IMR-90 (cell line): ENCODE results near the gene COG8. TPM values are rescaled to one million over a fixed set of nuclear protein-coding genes. Genes with fewer than 3 reads are reported as not detected.

Experiments
- ATAC-seq: fragments of 200-7000 bp; cut with Tn5 transposase; 2 replicates; pipeline ENCODE4 v1.9.1; 2020; ENCODE audit warnings: low read depth, mild to moderate bottlenecking, moderate library complexity
- BruUV-seq: library from RNA; stranded (reverse); fragments of 400-500 nt; replicated peaks from 2 replicates; lab custom pipeline; 2021; lab: Mats Ljungman, UMichigan
- CTCF ChIA-PET: fragments of 300-600 bp; formaldehyde crosslinking; extraction: SDS; loops from one replicate; lab custom pipeline; 2021; ENCODE audit warnings: antibody characterized with exemption; lab: Yijun Ruan, JAX
- POLR2A ChIA-PET: fragments of 300-600 bp; sonication (Branson Sonifier 250); formaldehyde crosslinking; loops from one replicate; lab custom pipeline; 2022; ENCODE audit warnings: antibody characterized with exemption; ENCODE audit not compliant: unreplicated experiment; lab: Charles Lee
- DNase-seq: peaks from one replicate; pipeline ENCODE4 v3.0.0; 2013
- H2AFZ ChIP-seq: replicated peaks from 2 replicates; pipeline ENCODE3; 2013; ENCODE audit warnings: low read length, mild to moderate bottlenecking; ENCODE audit not compliant: poor library complexity
- H2AK5ac ChIP-seq: 2 replicates; pipeline ENCODE4 v1.6.1; 2013; ENCODE audit warnings: low read depth, low read length, inconsistent platforms
- H2AK9ac ChIP-seq: replicated peaks from 2 replicates; pipeline ENCODE3; 2013; ENCODE audit warnings: mild to moderate bottlenecking, low read depth, low read length, moderate library complexity; ENCODE audit not compliant: poor library complexity
- H2BK120ac ChIP-seq: 2 replicates; pipeline ENCODE4 v1.6.1; 2013; ENCODE audit warnings: low read depth, low read length, inconsistent platforms
- H2BK15ac ChIP-seq: 3 replicates; pipeline ENCODE4 v1.6.1; 2013; ENCODE audit warnings: low read depth, low read length, inconsistent platforms
- H2BK20ac ChIP-seq: 2 replicates; pipeline ENCODE4 v1.6.1; 2013; ENCODE audit warnings: low read depth, mild to moderate bottlenecking, inconsistent platforms, low read length, moderate library complexity
- H2BK5ac ChIP-seq: 2 replicates; pipeline ENCODE4 v1.6.1; 2013; ENCODE audit warnings: mild to moderate bottlenecking, low read depth, low read length, inconsistent platforms; ENCODE audit not compliant: poor library complexity, severe bottlenecking
- H3K14ac ChIP-seq: replicated peaks from 2 replicates; pipeline ENCODE4 v1.6.1; 2013; ENCODE audit warnings: low read depth, low read length, inconsistent platforms
- H3K18ac ChIP-seq: 2 replicates; pipeline ENCODE4 v1.6.1; 2013; ENCODE audit warnings: low read depth, low read length, control low read depth
- H3K23ac ChIP-seq: 2 replicates; pipeline ENCODE4 v1.6.1; 2013; ENCODE audit warnings: low read depth, low read length, inconsistent platforms
- H3K27ac ChIP-seq: 2 replicates; pipeline ENCODE4 v1.5.1; 2013; ENCODE audit warnings: mild to moderate bottlenecking, control low read depth, low read length; ENCODE audit not compliant: insufficient read depth
- H3K27me3 ChIP-seq: 2 replicates; pipeline ENCODE4 v1.6.1; 2013; ENCODE audit warnings: low read length; ENCODE audit not compliant: control insufficient read depth, insufficient read depth
- H3K36me3 ChIP-seq: 2 replicates; pipeline ENCODE4 v1.6.1; 2013; ENCODE audit warnings: low read length, mixed read lengths; ENCODE audit not compliant: control insufficient read depth, insufficient read depth
- H3K4ac ChIP-seq: 2 replicates; pipeline ENCODE4 v1.6.1; 2013; ENCODE audit warnings: low read depth, low read length, inconsistent platforms
- H3K4me1 ChIP-seq: 2 replicates; pipeline ENCODE4 v1.6.1; 2013; ENCODE audit warnings: low read length, mixed read lengths; ENCODE audit not compliant: control insufficient read depth, insufficient read depth
- H3K4me2 ChIP-seq: 2 replicates; pipeline ENCODE4 v1.6.1; 2013; ENCODE audit warnings: low read depth, mild to moderate bottlenecking, control low read depth, low read length, moderate library complexity
- H3K4me3 ChIP-seq: 2 replicates; pipeline ENCODE4 v1.5.1; 2013; ENCODE audit warnings: low read depth, mild to moderate bottlenecking, control low read depth, low read length, moderate library complexity; ENCODE audit not compliant: insufficient read depth
- H3K56ac ChIP-seq: 2 replicates; pipeline ENCODE4 v1.6.1; 2013; ENCODE audit warnings: low read length, inconsistent platforms; ENCODE audit not compliant: insufficient read depth; ENCODE audit errors: extremely low read depth
- H3K79me1 ChIP-seq, 2 experiments: 2 replicates each; pipeline ENCODE4 v1.6.1; 2013; ENCODE audit warnings: low read length in 2 of 2, inconsistent platforms in 1 of 2, low read depth in 1 of 2
- H3K9ac ChIP-seq: 2 replicates; pipeline ENCODE4 v1.6.1; 2013; ENCODE audit warnings: low read depth, low read length, control low read depth
- H3K9me1 ChIP-seq: 2 replicates; pipeline ENCODE4 v1.6.1; 2013; ENCODE audit warnings: low read length, inconsistent platforms; ENCODE audit not compliant: insufficient read depth
- H3K9me3 ChIP-seq: 2 replicates; pipeline ENCODE4 v1.6.1; 2013; ENCODE audit warnings: low read length; ENCODE audit not compliant: control insufficient read depth, insufficient read depth
- H4K20me1 ChIP-seq: 2 replicates; pipeline ENCODE4 v1.6.1; 2013; ENCODE audit warnings: low read length, inconsistent platforms; ENCODE audit not compliant: insufficient read depth
- H4K5ac ChIP-seq: 2 replicates; pipeline ENCODE4 v1.6.1; 2013; ENCODE audit warnings: mild to moderate bottlenecking, low read depth, low read length, control low read depth
- H4K8ac ChIP-seq, 2 experiments: 2 replicates each; pipeline ENCODE4 v1.6.1; 2013; ENCODE audit warnings: low read depth in 2 of 2, low read length in 2 of 2, control low read depth in 1 of 2, inconsistent platforms in 1 of 2
- H4K91ac ChIP-seq: 2 replicates; pipeline ENCODE4 v1.6.1; 2013; ENCODE audit warnings: low read depth, low read length, inconsistent platforms; ENCODE audit not compliant: insufficient read depth
- ELK1 ChIP-seq: fragments of 150-350 bp; IDR thresholded peaks from 2 replicates; pipeline ENCODE4 v1.6.1; 2016; ENCODE audit warnings: low read depth, mild to moderate bottlenecking, low read length, moderate library complexity, borderline replicate concordance
- FOS ChIP-seq: fragments of 150-350 bp; IDR thresholded peaks from 2 replicates; pipeline ENCODE4 v1.6.1; 2016; ENCODE audit warnings: low read depth, low read length
- NFE2L2 ChIP-seq: fragments of 150-350 bp; IDR thresholded peaks from 2 replicates; pipeline ENCODE4 v1.6.1; 2016; ENCODE audit warnings: low read depth, mild to moderate bottlenecking, low read length
- RCOR1 ChIP-seq: IDR thresholded peaks from 2 replicates; pipeline ENCODE4 v1.6.1; 2012; ENCODE audit warnings: mild to moderate bottlenecking, low read length, improper control_type of control experiment; ENCODE audit not compliant: insufficient replicate concordance
- WGBS, 2 experiments: methylation state at CpG; one replicate each; pipeline versions ENCODE4 v1.1.5 to v1.1.7; 2013; ENCODE audit warnings: missing lambda C conversion rate in 2 of 2; ENCODE audit not compliant: insufficient read length in 1 of 2; ENCODE audit errors: extremely low coverage in 2 of 2; 5-methylcytosine and 5-hydroxymethylcytosine counted together
- dilution Hi-C: fragments of 300-500 bp; cut with HindIII; formaldehyde crosslinking; loops from one replicate; pipeline ENCODE4 v1.14.3; 2018; ENCODE audit warnings: low sequenced_read_pairs; ENCODE audit not compliant: unreplicated experiment
- in situ Hi-C: fragments of 300-500 bp; cut with MboI; formaldehyde crosslinking; loops from 3 replicates; pipeline ENCODE4 v1.14.3; 2019; ENCODE audit warnings: low sequenced_read_pairs, inconsistent platforms, mixed read lengths
- intact Hi-C: fragments of 100-400 bp; cut with micrococcal nuclease; formaldehyde crosslinking; loops from 2 replicates; pipeline ENCODE4 v1.10.0; 2022
- polyA plus RNA-seq, 3 experiments: library from polyadenylated mRNA; depleted of rRNA; stranded (reverse); fragments of >200 nt; gene quantifications; 2 replicates each; pipeline ENCODE4 v1.2.3, GENCODE V29; 2012; ENCODE audit warnings: low replicate concordance in 1 of 3
- total RNA-seq: library from RNA; depleted of rRNA; stranded (reverse); fragments of >200 nt; gene quantifications from 2 replicates; pipeline ENCODE4 v1.2.3, GENCODE V29; 2012

COG8 gene
- total and polyA plus RNA-seq, 2 of the 4 experiments (the other 2 are of a cell fraction) = 23.4 to 26.2 TPM

- ChIA-PET CTCF (interaction anchor here (1.3 kb wide), 1 partner anchor 12 kb away, joined by 3 read pairs; no protein-coding TSS in a partner anchor), POLR2A (interaction anchor here (0.6 to 1.1 kb wide), 2 partner anchors 40 to 182 kb away, joined by 3 to 4 read pairs; no protein-coding TSS in a partner anchor)
- no peak for ATAC-seq
- Histone ChIP-seq H2AK5ac (no peak overlapping the region), H4K5ac (peak overlapping the region; percentile 56), H2AK9ac (no peak overlapping the region), H3K79me1 (peaks cover 18 to 31% of the 10 kb centered on the region in 2 experiments), H4K8ac (peak overlapping the region; percentile 57 to 99; a peak in 3 of 4 replicates), H3K9ac (peak overlapping the region; percentile 100), H2BK5ac (no peak overlapping the region), H3K27ac (peak overlapping the region; percentile 94), H2BK15ac (no peak overlapping the region), H3K9me3 (no peaks in the 10 kb centered on the region), H4K91ac (peak overlapping the region; percentile 26; the same call in 1 of the 2 replicates), H3K36me3 (peaks cover 9% of the 10 kb centered on the region), H2AFZ (peak overlapping the region; percentile 90), H3K4ac (0 out of 2 replicates have a peak overlapping the region, but pooled peaks have one; percentile 8), H2BK20ac (no peak overlapping the region), H4K20me1 (no peaks in the 10 kb centered on the region), H3K18ac (0 out of 2 replicates have a peak overlapping the region, but pooled peaks have one; percentile 54), H3K9me1 (peaks cover 3% of the 10 kb centered on the region; the same call in 1 of the 2 replicates), H3K4me1 (no peaks in the 10 kb centered on the region; the same call in 1 of the 2 replicates), H3K4me2 (peak overlapping the region; percentile 97), H3K14ac (peak overlapping the region; percentile 2; the same call in 1 of the 2 replicates), H3K27me3 (no peaks in the 10 kb centered on the region), H3K56ac (peak overlapping the region; percentile 73), H2BK120ac (no peak overlapping the region), H3K4me3 (peak overlapping the region; percentile 98), H3K23ac (peak overlapping the region; percentile 3; the same call in 1 of the 2 replicates)
- no peak for TF ChIP-seq RCOR1
- no peak for TF ChIP-seq NFE2L2
- TF ChIP-seq ELK1 = no peak
- TF ChIP-seq FOS = no peak
- no peak for DNase-seq
- dilution Hi-C loops = no loop called here
- 7% methylated on average over 2 of the region's 6 CpGs; no CpG with 5 or more reads in 1 of the 2 experiments for WGBS, 2 experiments
- intact Hi-C loops = loop anchor here (5.0 kb wide), 1 partner anchor 372 kb away; no protein-coding TSS in a partner anchor
- in situ Hi-C loops = no loop called here
- BruUV-seq = no TSS peak
Observed at GRCh38 chr16:69384974-69385373, 45.6 kb upstream of the COG8 start.
